Chondrocyte (in vitro differentiated cells): Measurements from ENCODE around the gene GOLGA8F. TPM values are rescaled to one million over a fixed set of nuclear protein-coding genes. Genes with fewer than 3 reads are reported as not detected.
"Not testable (repeated sequence)": the region's sequence is repeated elsewhere in the genome, so short reads cannot be mapped to it uniquely, and the experiment has no call there.

Experiments
- DNase-seq: peaks from one replicate; pipeline ENCODE4 v3.0.0; 2021; ENCODE audit warnings: mixed read lengths, low spot score
- H3K27ac Mint-ChIP-seq: one replicate; pipeline ENCODE4 v1.8.0; 2021; ENCODE audit warnings: mild to moderate bottlenecking, moderate library complexity, mixed read lengths; ENCODE audit not compliant: unreplicated experiment
- H3K27me3 Mint-ChIP-seq: 2 replicates; pipeline ENCODE4 v1.8.0; 2021; ENCODE audit warnings: low read depth, mixed read lengths
- H3K36me3 Mint-ChIP-seq: 2 replicates; pipeline ENCODE4 v1.8.0; 2021; ENCODE audit warnings: low read depth, mixed read lengths
- H3K4me1 Mint-ChIP-seq: 2 replicates; pipeline ENCODE4 v1.8.0; 2021; ENCODE audit warnings: low read depth, mild to moderate bottlenecking, mixed read lengths
- H3K4me3 Mint-ChIP-seq: one replicate; pipeline ENCODE4 v1.8.0; 2021; ENCODE audit warnings: mild to moderate bottlenecking, moderate library complexity, mixed read lengths; ENCODE audit not compliant: unreplicated experiment
- H3K9me3 Mint-ChIP-seq: 2 replicates; pipeline ENCODE4 v1.8.0; 2021; ENCODE audit warnings: low read depth, mixed read lengths
- long read RNA-seq: library from polyadenylated mRNA; stranded (forward); transcript quantifications from one replicate; pipeline ENCODE4 v2.0.0, GENCODE V29; 2021
- microRNA-seq: library from miRNA; unstranded; fragments of <30 nt; microRNA quantifications from one replicate; pipeline ENCODE4 v1.2.0, GENCODE V29; 2020; ENCODE audit warnings: borderline number of aligned reads
- total RNA-seq: library from RNA; stranded (reverse); gene quantifications from 3 replicates; pipeline ENCODE4 v1.2.1, GENCODE V29; 2021

The GOLGA8F gene, protein sequence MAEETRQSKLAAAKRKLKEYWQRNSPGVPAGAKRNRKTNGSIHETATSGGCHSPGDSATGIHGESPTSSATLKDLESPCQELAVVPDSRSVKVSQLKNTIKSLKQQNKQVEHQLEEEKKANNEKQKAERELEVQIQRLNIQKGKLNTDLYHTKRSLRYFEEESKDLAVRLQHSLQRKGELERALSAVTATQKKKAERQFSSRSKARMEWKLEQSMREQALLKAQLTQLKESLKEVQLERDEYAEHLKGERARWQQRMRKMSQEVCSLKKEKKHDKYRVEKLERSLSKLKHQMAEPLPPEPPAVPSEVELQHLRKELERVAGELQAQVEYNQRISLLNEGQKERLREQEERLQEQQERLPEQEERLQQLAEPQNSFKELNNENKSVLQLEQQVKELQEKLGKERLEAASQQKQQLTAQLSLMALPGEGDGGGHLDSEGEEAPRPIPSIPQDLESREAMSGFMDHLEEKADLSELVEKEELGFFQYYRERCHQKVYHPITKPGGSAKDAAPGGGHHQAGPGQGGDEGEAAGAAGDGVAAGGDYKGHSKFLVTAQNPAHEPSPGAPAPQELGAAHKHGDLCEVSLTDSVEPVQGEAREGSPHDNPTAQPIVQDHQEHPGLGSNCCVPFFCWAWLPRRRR
- not detected in 3 replicates for total RNA-seq
- long read RNA-seq = 0 reads

DNA sequence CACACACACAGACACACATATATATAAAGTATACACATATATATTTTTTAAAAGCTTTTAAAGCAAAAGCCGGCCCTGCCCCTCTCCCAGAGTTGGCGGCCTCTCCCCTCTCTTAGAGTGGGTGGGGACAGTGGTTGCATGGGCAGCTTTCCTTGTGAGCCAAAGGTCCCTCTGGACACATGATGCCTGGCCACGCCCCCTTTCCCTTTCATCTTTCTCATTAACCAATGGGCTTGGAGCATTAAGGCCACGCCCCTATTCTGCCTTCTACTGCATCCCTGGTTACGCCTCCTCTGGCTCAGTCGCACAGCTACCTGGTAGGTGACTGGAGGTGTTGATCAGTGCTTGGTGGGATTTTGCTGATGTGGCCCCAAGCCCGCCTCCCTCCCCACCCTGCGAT is at the start of gene GOLGA8F:
Gene GOLGA8F, plus strand, starts transcription at position 301 of the 400 bp plus-strand sequence. Its CDS starts 98 bp downstream, at position 399.
- not testable (repeated sequence) for H3K27me3 Mint-ChIP-seq, H3K27ac Mint-ChIP-seq, H3K4me1 Mint-ChIP-seq, H3K4me3 Mint-ChIP-seq, DNase-seq, H3K36me3 Mint-ChIP-seq, H3K9me3 Mint-ChIP-seq

DNA sequence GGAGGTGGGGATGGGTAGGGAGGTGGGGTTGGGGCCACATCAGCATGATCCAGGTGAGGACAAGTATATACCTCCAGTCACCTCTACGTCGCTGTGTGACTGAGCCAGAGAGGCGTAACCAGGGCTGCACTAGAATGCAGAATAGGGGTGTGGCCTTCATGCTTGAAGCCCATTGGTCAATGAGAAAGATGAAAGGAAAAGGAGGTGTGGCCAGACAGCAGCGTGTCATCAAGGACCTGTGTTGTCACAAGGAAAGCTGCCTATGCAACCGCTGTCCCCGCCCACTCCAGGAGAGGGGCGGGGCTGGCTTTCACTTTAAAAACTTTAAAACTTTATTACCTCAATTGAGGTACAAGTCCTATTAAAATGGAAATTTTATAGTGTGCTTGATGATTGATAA is 20.5 kb upstream of the GOLGA8F start, which contains the start of gene GOLGA6L24:
Gene GOLGA6L24, minus strand, starts transcription at position 101 of the 400 bp plus-strand sequence. Its CDS starts 61 bp downstream, at position 40.
- not testable (repeated sequence) for H3K9me3 Mint-ChIP-seq, H3K27ac Mint-ChIP-seq, H3K27me3 Mint-ChIP-seq, DNase-seq, H3K4me3 Mint-ChIP-seq, H3K36me3 Mint-ChIP-seq, H3K4me1 Mint-ChIP-seq

DNA sequence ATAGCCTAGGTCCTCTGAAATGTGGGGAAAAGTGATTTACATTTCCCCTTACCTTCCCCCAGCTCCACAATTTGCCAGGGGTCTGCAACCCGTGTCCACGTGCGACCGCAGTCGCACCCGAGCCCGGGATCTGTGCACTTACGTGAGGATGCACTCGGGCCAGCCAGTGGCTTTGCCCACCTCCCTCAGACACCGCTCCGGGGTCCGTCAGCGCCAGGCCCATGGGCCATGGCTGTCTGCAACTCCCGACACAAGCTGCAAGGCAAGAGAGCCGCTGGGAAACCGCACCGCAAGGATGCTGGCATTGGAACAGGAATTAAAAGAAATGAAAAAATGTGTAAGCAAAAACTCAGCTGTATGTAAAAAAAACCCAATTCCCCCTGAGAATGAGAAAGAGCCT is 13.0 kb upstream of the GOLGA8F start:
- not testable (repeated sequence) for H3K9me3 Mint-ChIP-seq, H3K27ac Mint-ChIP-seq

DNA sequence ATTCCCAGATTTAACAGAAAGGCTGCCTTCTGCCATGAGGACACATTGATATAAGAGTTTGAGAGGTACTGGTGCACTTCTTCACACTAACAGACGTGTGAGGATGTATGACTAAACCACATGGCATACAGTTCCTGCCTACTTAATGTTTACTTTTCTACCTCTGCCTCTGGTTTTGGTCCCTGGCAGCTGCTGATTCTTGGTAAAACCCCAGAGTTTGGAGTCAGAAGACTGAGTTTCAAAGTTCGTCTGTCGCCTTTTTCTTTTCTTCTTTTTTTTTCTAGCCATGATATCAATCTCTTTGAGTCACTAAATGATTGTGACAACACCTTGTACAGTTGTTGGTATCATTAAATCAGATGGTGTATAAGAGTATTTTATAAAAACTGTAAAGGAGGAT is 1.6 kb downstream of the GOLGA8F start:
- not testable (repeated sequence) for H3K27ac Mint-ChIP-seq, H3K4me3 Mint-ChIP-seq, H3K36me3 Mint-ChIP-seq, H3K9me3 Mint-ChIP-seq, DNase-seq, H3K4me1 Mint-ChIP-seq, H3K27me3 Mint-ChIP-seq

More for the DNA sequence above, 13.0 kb upstream of the GOLGA8F start:
- not testable (repeated sequence) for DNase-seq, H3K36me3 Mint-ChIP-seq, H3K4me3 Mint-ChIP-seq, H3K4me1 Mint-ChIP-seq, H3K27me3 Mint-ChIP-seq

DNA sequence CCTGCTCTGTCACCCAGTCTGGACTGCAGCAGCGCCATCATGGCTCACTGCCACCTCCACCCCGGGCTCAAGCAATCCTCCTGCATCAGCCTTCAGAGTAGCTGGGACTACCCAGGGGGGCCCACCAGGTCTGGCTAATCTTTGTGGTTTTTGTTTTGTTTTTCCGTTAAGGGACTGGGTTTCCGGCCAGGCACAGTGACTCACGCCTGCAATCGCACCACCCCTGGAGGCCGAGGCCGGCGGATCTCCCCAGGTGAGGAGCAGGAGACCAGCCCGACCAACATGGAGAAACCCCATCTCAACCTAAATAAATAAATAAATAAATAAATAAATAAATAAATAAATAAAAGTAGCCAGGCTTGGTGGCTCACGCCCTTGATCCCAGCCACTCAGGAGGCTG is 17.6 kb downstream of the GOLGA8F start:
- H3K27ac Mint-ChIP-seq, H3K4me1 Mint-ChIP-seq, H3K4me3 Mint-ChIP-seq, DNase-seq, H3K27me3 Mint-ChIP-seq, H3K36me3 Mint-ChIP-seq, H3K9me3 Mint-ChIP-seq: not testable (repeated sequence)

DNA sequence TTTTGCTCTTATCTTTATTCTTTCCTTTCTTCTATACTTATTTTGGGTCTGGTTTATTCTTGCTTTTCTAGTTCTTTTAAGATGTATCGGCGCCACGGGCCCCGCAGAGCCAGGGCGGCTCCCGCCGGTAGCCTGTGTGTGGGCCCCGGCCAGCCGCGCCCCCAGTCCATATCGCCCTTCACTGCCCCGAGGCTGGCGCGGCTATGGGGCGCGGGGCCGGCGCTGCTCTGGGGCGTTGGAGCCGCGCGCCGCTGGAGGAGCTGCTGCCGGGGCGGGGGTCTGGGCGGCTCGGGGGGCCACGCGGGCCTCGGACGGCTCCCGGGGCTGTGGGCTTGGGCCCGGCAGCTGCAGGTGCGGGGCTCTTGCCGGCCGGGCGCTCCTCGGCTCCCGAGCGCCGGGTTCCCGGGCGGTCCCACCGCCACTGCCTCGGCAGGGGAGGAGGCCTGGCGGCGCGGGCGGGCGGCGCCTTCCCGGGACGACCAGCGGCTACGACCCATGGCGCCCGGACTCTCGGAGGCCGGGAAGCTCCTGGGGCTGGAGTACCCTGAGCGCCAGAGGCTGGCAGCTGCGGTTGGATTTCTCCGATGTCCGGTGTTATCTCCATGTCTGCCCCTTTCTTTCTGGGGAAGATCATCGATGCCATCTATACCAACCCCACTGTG is 24.4 kb downstream of the GOLGA8F start:
- not testable (repeated sequence) for H3K36me3 Mint-ChIP-seq, H3K9me3 Mint-ChIP-seq, DNase-seq, H3K4me3 Mint-ChIP-seq, H3K4me1 Mint-ChIP-seq, H3K27me3 Mint-ChIP-seq, H3K27ac Mint-ChIP-seq

DNA sequence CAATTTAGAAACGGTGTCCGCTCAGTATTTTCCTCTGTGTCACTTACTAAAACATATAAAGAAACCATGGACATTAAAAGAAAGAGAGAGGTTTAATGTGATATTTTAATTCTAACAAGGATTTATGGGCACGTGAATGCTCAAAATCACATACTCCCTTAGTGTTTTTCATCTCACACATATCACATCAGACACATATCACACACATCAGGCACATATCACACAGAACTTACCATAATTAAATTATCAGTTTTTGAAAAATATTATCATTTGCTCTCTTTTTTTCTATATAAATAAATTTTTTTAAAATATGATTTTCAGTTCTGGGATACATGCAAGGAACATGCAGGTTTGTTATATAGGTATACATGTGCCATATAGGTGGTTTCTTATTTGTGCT is 42.0 kb downstream of the GOLGA8F start:
- H3K36me3 Mint-ChIP-seq, H3K9me3 Mint-ChIP-seq, DNase-seq, H3K4me3 Mint-ChIP-seq, H3K27me3 Mint-ChIP-seq, H3K27ac Mint-ChIP-seq, H3K4me1 Mint-ChIP-seq: not testable (repeated sequence)

DNA sequence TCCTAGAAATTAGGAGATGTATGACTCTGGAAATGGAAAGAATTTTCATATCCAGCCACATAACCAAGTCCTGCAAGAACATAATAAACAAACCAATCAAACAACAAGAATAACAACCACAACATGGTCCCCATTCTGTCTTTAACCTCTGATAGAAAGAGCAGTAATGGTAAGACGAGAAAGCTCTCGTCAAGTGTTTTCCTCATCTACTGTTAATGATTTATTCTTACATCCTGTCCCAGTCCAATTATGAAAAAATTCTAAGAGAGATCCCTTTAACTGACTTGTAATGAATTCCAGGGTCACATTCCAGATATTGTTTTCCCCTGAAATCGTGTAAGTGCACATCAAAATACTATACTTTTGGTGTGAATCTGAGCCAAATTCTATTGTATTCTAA is 57.1 kb downstream of the GOLGA8F start:
- H3K27ac Mint-ChIP-seq, H3K9me3 Mint-ChIP-seq, H3K4me1 Mint-ChIP-seq, H3K4me3 Mint-ChIP-seq, H3K27me3 Mint-ChIP-seq, DNase-seq, H3K36me3 Mint-ChIP-seq: not testable (repeated sequence)

Small RNA genes lying within 50 kb of the gene (microRNA-seq; reads per million reads assigned to microRNA genes)
- gene MIR4509-2 = not detected

Other genes starting within 250 kb of the GOLGA8F start
- 58.5 to 94.5 TPM (median 61.9 TPM) in 3 replicates for gene HERC2, start 56.5 kb upstream of the GOLGA8F start, total RNA-seq
- not detected in 3 replicates for gene GOLGA6L24, start 20.6 kb upstream of the GOLGA8F start, total RNA-seq
- not detected in 3 replicates for gene GOLGA8G, start 154.3 kb downstream of the GOLGA8F start, total RNA-seq
- not detected in 3 replicates for gene GOLGA6L25, start 174.9 kb downstream of the GOLGA8F start, total RNA-seq